DOHH2 (cell line): ENCODE data around the gene COL18A1.

Source experiments
- H3F3A ChIP-seq: fragments of 200-600 bp; sonication (generic), shearing (Covaris generic); 2 replicates; pipeline ENCODE4 v1.6.0; 2016; ENCODE audit warnings: antibody characterized with exemption, mild to moderate bottlenecking; ENCODE audit not compliant: control insufficient read depth, insufficient read depth
- H3K27ac ChIP-seq: fragments of 200-600 bp; sonication (generic); 2 replicates; pipeline ENCODE4 v1.5.1; 2014; ENCODE audit warnings: low read depth, mild to moderate bottlenecking, low read length, moderate library complexity
- H3K27me3 ChIP-seq: fragments of 200-600 bp; sonication (generic); 2 replicates; pipeline ENCODE4 v1.6.1; 2014; ENCODE audit warnings: mild to moderate bottlenecking, low read length, mixed read lengths; ENCODE audit not compliant: control insufficient read depth
- H3K36me3 ChIP-seq: fragments of 200-600 bp; sonication (generic); 2 replicates; pipeline ENCODE4 v1.6.1; 2014; ENCODE audit warnings: mild to moderate bottlenecking, low read length, moderate library complexity, mixed read lengths; ENCODE audit not compliant: control insufficient read depth
- H3K4me1 ChIP-seq: fragments of 200-600 bp; sonication (generic); 2 replicates; pipeline ENCODE4 v1.6.1; 2014; ENCODE audit warnings: mild to moderate bottlenecking, low read length, mixed read lengths; ENCODE audit not compliant: control insufficient read depth
- H3K4me2 ChIP-seq: fragments of 200-600 bp; sonication (generic); 2 replicates; pipeline ENCODE4 v1.6.0; 2014; ENCODE audit warnings: mild to moderate bottlenecking, low read length, moderate library complexity
- H3K4me3 ChIP-seq: fragments of 200-600 bp; sonication (generic); 2 replicates; pipeline ENCODE4 v1.5.1; 2014; ENCODE audit warnings: mild to moderate bottlenecking, low read length, mixed read lengths
- H3K79me2 ChIP-seq: fragments of 200-600 bp; sonication (generic); 2 replicates; pipeline ENCODE4 v1.6.1; 2014; ENCODE audit warnings: mild to moderate bottlenecking, low read length, mixed read lengths; ENCODE audit not compliant: control insufficient read depth
- H3K9me2 ChIP-seq: fragments of 200-600 bp; sonication (generic); replicated peaks from 2 replicates; pipeline ENCODE4 v1.6.1; 2014; ENCODE audit warnings: mild to moderate bottlenecking, low read length, mixed read lengths; ENCODE audit not compliant: control insufficient read depth
- H3K9me3 ChIP-seq: fragments of 200-600 bp; sonication (generic); 2 replicates; pipeline ENCODE4 v1.6.1; 2014; ENCODE audit warnings: antibody characterized with exemption, low read length, mixed read lengths; ENCODE audit not compliant: control insufficient read depth, insufficient read depth
- H4K20me1 ChIP-seq: fragments of 200-600 bp; sonication (generic); 2 replicates; pipeline ENCODE4 v1.6.0; 2014; ENCODE audit warnings: low read depth, mild to moderate bottlenecking, antibody characterized with exemption, low read length, moderate library complexity; ENCODE audit not compliant: control insufficient read depth, insufficient read depth
- CTCF ChIP-seq: fragments of 200-600 bp; sonication (generic); IDR thresholded peaks from one replicate; pipeline ENCODE4 v1.5.1; 2014; ENCODE audit warnings: antibody characterized with exemption, mild to moderate bottlenecking, low read depth, low read length; ENCODE audit not compliant: poor library complexity, severe bottlenecking
- EZH2phosphoT487 ChIP-seq: fragments of 200-600 bp; sonication (generic); IDR thresholded peaks from 2 replicates; pipeline ENCODE4 v1.6.1; 2017; ENCODE audit warnings: borderline replicate concordance, mild to moderate bottlenecking, antibody characterized with exemption, low read length, moderate library complexity, mixed read lengths

The COL18A1 gene

GRCh38 chr21:45451771-45452182 is 46.8 kb downstream of the COL18A1 start:
- no peaks in the 10 kb centered on the region for H3K36me3 ChIP-seq
- H3K9me2 ChIP-seq: no peaks in the 10 kb centered on the region
- TF ChIP-seq EZH2phosphoT487: no peak
- TF ChIP-seq CTCF: no peak
- H3K9me3 ChIP-seq: peaks cover 46% of the 10 kb centered on the region
- no peak overlapping the region for H3K4me2 ChIP-seq
- no peak overlapping the region for H3K4me3 ChIP-seq
- no peaks in the 10 kb centered on the region for H3K79me2 ChIP-seq
- no peaks in the 10 kb centered on the region for H4K20me1 ChIP-seq
- H3K27ac ChIP-seq: no peak overlapping the region
- no peaks in the 10 kb centered on the region for H3K27me3 ChIP-seq
- peaks cover 12% of the 10 kb centered on the region for H3F3A ChIP-seq
- H3K4me1 ChIP-seq: no peaks in the 10 kb centered on the region

- no peaks in the 10 kb centered on the region for H3K4me1 ChIP-seq
- TF ChIP-seq CTCF (no peak), EZH2phosphoT487 (no peak)
- H3K4me3 ChIP-seq: no peak overlapping the region
- H3K27me3 ChIP-seq: no peaks in the 10 kb centered on the region
- H3K36me3 ChIP-seq: no peaks in the 10 kb centered on the region
- no peaks in the 10 kb centered on the region for H3K79me2 ChIP-seq
- H3K9me2 ChIP-seq: no peaks in the 10 kb centered on the region
- H4K20me1 ChIP-seq: no peaks in the 10 kb centered on the region
- H3K9me3 ChIP-seq: peaks cover 48% of the 10 kb centered on the region
- H3K27ac ChIP-seq: no peak overlapping the region
- no peak overlapping the region for H3K4me2 ChIP-seq
- peaks cover 12% of the 10 kb centered on the region for H3F3A ChIP-seq
These were observed 47.8 kb downstream of the COL18A1 start for GRCh38 chr21:45452696-45453307.

- TF ChIP-seq CTCF: no peak
- no peak for TF ChIP-seq EZH2phosphoT487
- Histone ChIP-seq H3F3A (peaks cover 12% of the 10 kb centered on the region), H3K79me2 (no peaks in the 10 kb centered on the region), H3K9me2 (no peaks in the 10 kb centered on the region), H3K9me3 (peaks cover 48% of the 10 kb centered on the region), H3K4me2 (no peak overlapping the region), H3K27ac (no peak overlapping the region), H3K36me3 (no peaks in the 10 kb centered on the region), H3K4me3 (no peak overlapping the region), H4K20me1 (no peaks in the 10 kb centered on the region), H3K27me3 (no peaks in the 10 kb centered on the region), H3K4me1 (no peaks in the 10 kb centered on the region)
These were observed 48.5 kb downstream of the COL18A1 start for GRCh38 chr21:45453308-45453950.
